Central memory CD8-positive, alpha-beta T cell (primary cell): ENCODE results near the gene STXBP6.
A peak's percentile ranks its signal among the peaks of the same experiment; 100 is the strongest.

Experiments used
- ATAC-seq: fragments of 150-1000 bp; cut with Tn5 transposase; replicated peaks from 2 replicates; pipeline ENCODE4 v1.10.0; 2022; ENCODE audit warnings: mild to moderate bottlenecking, moderate FRiP score, moderate number of reproducible peaks; ENCODE audit not compliant: poor library complexity, severe bottlenecking; ENCODE audit errors: extremely low read depth
- DNase-seq, 2 donors: peaks; one replicate each; pipeline ENCODE4 v3.0.0; 2021; ENCODE audit warnings: low spot score in 2 of 2
- H3K27ac Mint-ChIP-seq: one replicate; pipeline ENCODE4 v1.8.0; 2022; ENCODE audit warnings: low read depth, mild to moderate bottlenecking, moderate library complexity, mixed read lengths
- H3K27me3 Mint-ChIP-seq: one replicate; pipeline ENCODE4 v1.8.0; 2022; ENCODE audit warnings: mixed read lengths
- H3K36me3 Mint-ChIP-seq: one replicate; pipeline ENCODE4 v1.8.0; 2022; ENCODE audit warnings: mild to moderate bottlenecking, moderate library complexity, mixed read lengths; ENCODE audit not compliant: insufficient read depth
- H3K4me1 Mint-ChIP-seq: one replicate; pipeline ENCODE4 v1.8.0; 2022; ENCODE audit warnings: mixed read lengths
- H3K4me3 Mint-ChIP-seq: one replicate; pipeline ENCODE4 v1.8.0; 2022; ENCODE audit warnings: mild to moderate bottlenecking, moderate library complexity, mixed read lengths
- H3K9me3 Mint-ChIP-seq: one replicate; pipeline ENCODE4 v1.8.0; 2022; ENCODE audit warnings: mixed read lengths

Gene STXBP6

GRCh38 chr14:25032092-25032784, 17.7 kb downstream of the STXBP6 start:
- ATAC-seq (peak; percentile 46), DNase-seq (no peak)
- Mint-ChIP-seq H3K4me3 (no peak overlapping the region), H3K36me3 (no peaks in the 10 kb centered on the region), H3K27me3 (no peaks in the 10 kb centered on the region), H3K4me1 (no peaks in the 10 kb centered on the region), H3K9me3 (no peaks in the 10 kb centered on the region), H3K27ac (no peak overlapping the region)

- no peaks in the 10 kb centered on the region for H3K4me1 Mint-ChIP-seq
- no peaks in the 10 kb centered on the region for H3K27me3 Mint-ChIP-seq
- H3K4me3 Mint-ChIP-seq: no peak overlapping the region
Observed at GRCh38 chr14:25026476-25027137, 23.3 kb downstream of the STXBP6 start.

GRCh38 chr14:25019892-25020291, 30.1 kb downstream of the STXBP6 start:
- H3K9me3 Mint-ChIP-seq: no peaks in the 10 kb centered on the region
- DNase-seq: no peak
- H3K27me3 Mint-ChIP-seq: no peaks in the 10 kb centered on the region
- no peaks in the 10 kb centered on the region for H3K36me3 Mint-ChIP-seq
- no peak for ATAC-seq
- no peaks in the 10 kb centered on the region for H3K4me1 Mint-ChIP-seq
- no peak overlapping the region for H3K4me3 Mint-ChIP-seq
- H3K27ac Mint-ChIP-seq: no peak overlapping the region

More at GRCh38 chr14:25026476-25027137, 23.3 kb downstream of the STXBP6 start:
- no peaks in the 10 kb centered on the region for H3K36me3 Mint-ChIP-seq
- H3K27ac Mint-ChIP-seq: no peak overlapping the region
- H3K9me3 Mint-ChIP-seq: no peaks in the 10 kb centered on the region
- ATAC-seq (no peak), DNase-seq (no peak)

GRCh38 chr14:25017562-25017961, 32.4 kb downstream of the STXBP6 start:
- ATAC-seq (no peak), DNase-seq (no peak)
- no peaks in the 10 kb centered on the region for H3K4me1 Mint-ChIP-seq
- no peaks in the 10 kb centered on the region for H3K9me3 Mint-ChIP-seq
- no peaks in the 10 kb centered on the region for H3K27me3 Mint-ChIP-seq
- H3K36me3 Mint-ChIP-seq: no peaks in the 10 kb centered on the region
- no peak overlapping the region for H3K4me3 Mint-ChIP-seq
- no peak overlapping the region for H3K27ac Mint-ChIP-seq

GRCh38 chr14:25015761-25016160, 34.2 kb downstream of the STXBP6 start:
- Mint-ChIP-seq H3K4me1 (no peaks in the 10 kb centered on the region), H3K27me3 (peaks cover 9% of the 10 kb centered on the region)

GRCh38 chr14:25014440-25014839, 35.5 kb downstream of the STXBP6 start:
- Mint-ChIP-seq H3K4me1 (no peaks in the 10 kb centered on the region), H3K36me3 (no peaks in the 10 kb centered on the region), H3K9me3 (no peaks in the 10 kb centered on the region), H3K4me3 (no peak overlapping the region), H3K27me3 (peaks cover 22% of the 10 kb centered on the region), H3K27ac (no peak overlapping the region)
- DNase-seq: no peak
- ATAC-seq: no peak

More at GRCh38 chr14:25015761-25016160, 34.2 kb downstream of the STXBP6 start:
- ATAC-seq (no peak), DNase-seq (no peak)
- no peaks in the 10 kb centered on the region for H3K9me3 Mint-ChIP-seq
- H3K4me3 Mint-ChIP-seq: no peak overlapping the region
- H3K27ac Mint-ChIP-seq: no peak overlapping the region
- H3K36me3 Mint-ChIP-seq: no peaks in the 10 kb centered on the region

- peaks cover 42% of the 10 kb centered on the region for H3K27me3 Mint-ChIP-seq
- no peak overlapping the region for H3K4me3 Mint-ChIP-seq
- H3K36me3 Mint-ChIP-seq: peaks cover 1% of the 10 kb centered on the region
- ATAC-seq (no peak), DNase-seq (no peak)
- H3K27ac Mint-ChIP-seq: no peak overlapping the region
- no peaks in the 10 kb centered on the region for H3K9me3 Mint-ChIP-seq
- no peaks in the 10 kb centered on the region for H3K4me1 Mint-ChIP-seq
Observed at GRCh38 chr14:25011095-25011494, 38.9 kb downstream of the STXBP6 start.

- DNase-seq: no peak
- H3K36me3 Mint-ChIP-seq: peaks cover 3% of the 10 kb centered on the region
- H3K4me3 Mint-ChIP-seq: no peak overlapping the region
- H3K4me1 Mint-ChIP-seq: no peaks in the 10 kb centered on the region
- no peak for ATAC-seq
- H3K27ac Mint-ChIP-seq: no peak overlapping the region
- H3K27me3 Mint-ChIP-seq: peaks cover 45% of the 10 kb centered on the region
- no peaks in the 10 kb centered on the region for H3K9me3 Mint-ChIP-seq
Observed at GRCh38 chr14:25010471-25010870, 39.5 kb downstream of the STXBP6 start.

- no peaks in the 10 kb centered on the region for H3K9me3 Mint-ChIP-seq
- DNase-seq (no peak), ATAC-seq (no peak)
- peaks cover 3% of the 10 kb centered on the region for H3K36me3 Mint-ChIP-seq
- H3K4me3 Mint-ChIP-seq: no peak overlapping the region
- no peak overlapping the region for H3K27ac Mint-ChIP-seq
- peaks cover 45% of the 10 kb centered on the region for H3K27me3 Mint-ChIP-seq
- no peaks in the 10 kb centered on the region for H3K4me1 Mint-ChIP-seq
Observed at GRCh38 chr14:25009891-25010290, 40.1 kb downstream of the STXBP6 start.

- no peaks in the 10 kb centered on the region for H3K9me3 Mint-ChIP-seq
- H3K4me1 Mint-ChIP-seq: no peaks in the 10 kb centered on the region
- peaks cover 45% of the 10 kb centered on the region for H3K27me3 Mint-ChIP-seq
- H3K36me3 Mint-ChIP-seq: peaks cover 3% of the 10 kb centered on the region
- ATAC-seq: no peak
- H3K4me3 Mint-ChIP-seq: no peak overlapping the region
- no peak for DNase-seq
- no peak overlapping the region for H3K27ac Mint-ChIP-seq
Observed at GRCh38 chr14:25007832-25008231, 42.1 kb downstream of the STXBP6 start.

- Mint-ChIP-seq H3K27ac (no peak overlapping the region), H3K4me1 (no peaks in the 10 kb centered on the region), H3K36me3 (peaks cover 3% of the 10 kb centered on the region), H3K9me3 (no peaks in the 10 kb centered on the region), H3K27me3 (peaks cover 45% of the 10 kb centered on the region), H3K4me3 (no peak overlapping the region)
- DNase-seq: no peak
- ATAC-seq: no peak
Observed at GRCh38 chr14:25006961-25007795, 42.8 kb downstream of the STXBP6 start.

GRCh38 chr14:25006031-25006430, 43.9 kb downstream of the STXBP6 start:
- H3K27me3 Mint-ChIP-seq: peaks cover 38% of the 10 kb centered on the region
- no peak for ATAC-seq
- no peaks in the 10 kb centered on the region for H3K9me3 Mint-ChIP-seq
- peaks cover 4% of the 10 kb centered on the region for H3K36me3 Mint-ChIP-seq
- no peak for DNase-seq
- H3K27ac Mint-ChIP-seq: no peak overlapping the region
- no peaks in the 10 kb centered on the region for H3K4me1 Mint-ChIP-seq
- no peak overlapping the region for H3K4me3 Mint-ChIP-seq
